H1 (cell line): ENCODE measurements around the gene LITAFD. TPM values are rescaled to one million over a fixed set of nuclear protein-coding genes. Genes with fewer than 3 reads are reported as not detected.
A peak's percentile ranks its signal among the peaks of the same experiment; 100 is the strongest.

Source experiments
- CTCF ChIA-PET: fragments of 300-600 bp; sonication (Branson Sonifier 250); formaldehyde crosslinking; loops from one replicate; lab custom pipeline; 2021; ENCODE audit not compliant: partially characterized antibody; lab: Charles Lee
- POLR2A ChIA-PET: fragments of 300-600 bp; sonication (Branson Sonifier 250); formaldehyde crosslinking; loops from one replicate; lab custom pipeline; 2021; ENCODE audit warnings: inconsistent platforms; ENCODE audit not compliant: partially characterized antibody; lab: Charles Lee
- DNase-seq, 2 experiments: peaks; one replicate each; pipeline versions ENCODE4 v3.0.0 to v3.0.0-alpha.2; 2010 to 2022; ENCODE audit warnings: low spot score in 2 of 2, low read depth in 1 of 2, mixed read lengths in 1 of 2
- FAIRE-seq: peaks from 2 replicates; lab custom pipeline; 2011; peaks lifted over from hg19 to GRCh38; lab: Jason Lieb, UNC
- H2AFZ ChIP-seq: 2 replicates; pipeline ENCODE4 v1.8.1; 2012; ENCODE audit warnings: low read length, inconsistent platforms
- H2AK5ac ChIP-seq: 2 replicates; pipeline ENCODE4 v1.6.1; 2013; ENCODE audit warnings: low read depth, low read length
- H2BK120ac ChIP-seq: replicated peaks from 2 replicates; pipeline ENCODE3; 2013; ENCODE audit warnings: low read depth, low read length, inconsistent platforms
- H2BK12ac ChIP-seq: 2 replicates; pipeline ENCODE4 v1.6.1; 2013; ENCODE audit warnings: low read depth, low read length
- H2BK15ac ChIP-seq: 2 replicates; pipeline ENCODE4 v1.6.1; 2013; ENCODE audit warnings: low read length
- H2BK20ac ChIP-seq: 2 replicates; pipeline ENCODE4 v1.6.1; 2013; ENCODE audit warnings: low read length
- H2BK5ac ChIP-seq: 2 replicates; pipeline ENCODE4 v1.6.1; 2013; ENCODE audit warnings: low read depth, low read length
- H3K14ac ChIP-seq: 2 replicates; pipeline ENCODE4 v1.6.1; 2013; ENCODE audit warnings: inconsistent platforms; ENCODE audit not compliant: insufficient read length
- H3K18ac ChIP-seq: 2 replicates; pipeline ENCODE4 v1.6.1; 2013; ENCODE audit warnings: low read length; ENCODE audit errors: extremely low read depth
- H3K23ac ChIP-seq: 2 replicates; pipeline ENCODE4 v1.6.1; 2013; ENCODE audit warnings: inconsistent platforms; ENCODE audit not compliant: insufficient read length
- H3K23me2 ChIP-seq: 2 replicates; pipeline ENCODE4 v1.6.1; 2013; ENCODE audit warnings: low read depth, low read length
- H3K27ac ChIP-seq: 2 replicates; pipeline ENCODE4 v1.6.1; 2011; ENCODE audit warnings: low read depth, low read length, inconsistent platforms
- H3K27me3 ChIP-seq, 4 experiments: replicated peaks in 1 of 4; 1 replicate in 1 of 4; 2 replicates in 3 of 4; pipeline versions ENCODE4 v1.6.1 to v1.8.1; 2011 to 2013; ENCODE audit warnings: low read length in 3 of 4, mild to moderate bottlenecking in 3 of 4, inconsistent platforms in 2 of 4, mixed read lengths in 2 of 4, moderate library complexity in 1 of 4; ENCODE audit not compliant: control insufficient read depth in 3 of 4, insufficient read depth in 3 of 4; ENCODE audit errors: extremely low read depth in 1 of 4
- H3K36me3 ChIP-seq, 4 experiments: 2 replicates each; pipeline versions ENCODE4 v1.6.1 to v1.8.1; 2011 to 2013; ENCODE audit warnings: mild to moderate bottlenecking in 4 of 4, low read length in 3 of 4, moderate library complexity in 2 of 4, control low read depth in 1 of 4, inconsistent platforms in 1 of 4; ENCODE audit not compliant: insufficient read depth in 4 of 4, control insufficient read depth in 2 of 4
- H3K4ac ChIP-seq: replicated peaks from 2 replicates; pipeline ENCODE3; 2013; ENCODE audit warnings: low read length, low read depth, mixed read lengths, inconsistent platforms; ENCODE audit not compliant: insufficient read length
- H3K4me1 ChIP-seq, 4 experiments: replicated peaks in 1 of 4; 1 replicate in 1 of 4; 2 replicates in 3 of 4; pipeline versions ENCODE4 v1.6.1 to v1.8.1; 2011 to 2013; ENCODE audit warnings: low read length in 3 of 4, inconsistent platforms in 2 of 4, mixed read lengths in 1 of 4; ENCODE audit not compliant: insufficient read depth in 4 of 4, control insufficient read depth in 3 of 4
- H3K4me2 ChIP-seq, 2 experiments: 2 replicates each; pipeline versions ENCODE4 v1.6.1 to v1.8.1; 2011 to 2013; ENCODE audit warnings: low read depth in 2 of 2, low read length in 2 of 2, control low read depth in 1 of 2, inconsistent platforms in 1 of 2, mild to moderate bottlenecking in 1 of 2; ENCODE audit not compliant: insufficient read depth in 1 of 2
- H3K4me3 ChIP-seq, 4 experiments: fragments of 200-600, 300-600 bp in 1 of 4; sonication (generic), shearing (Covaris generic), sonication (Bioruptor Twin) in 1 of 4; 2 replicates each; pipeline versions ENCODE4 v1.5.1 to v1.8.1; 2011 to 2016; ENCODE audit warnings: low read length in 4 of 4, low read depth in 3 of 4, control low read depth in 2 of 4, inconsistent platforms in 2 of 4, mild to moderate bottlenecking in 2 of 4, mixed read lengths in 1 of 4, moderate library complexity in 1 of 4; ENCODE audit not compliant: insufficient read depth in 2 of 4; ENCODE audit errors: extremely low read depth in 1 of 4
- H3K56ac ChIP-seq: replicated peaks from 2 replicates; pipeline ENCODE3; 2013; ENCODE audit warnings: low read depth, mild to moderate bottlenecking, mixed read lengths, low read length, inconsistent platforms; ENCODE audit not compliant: insufficient read length
- H3K79me1 ChIP-seq: 2 replicates; pipeline ENCODE4 v1.6.1; 2013; ENCODE audit warnings: low read depth, low read length, control low read depth
- H3K79me2 ChIP-seq, 2 experiments: 2 replicates each; pipeline versions ENCODE4 v1.6.1 to v1.8.1; 2012 to 2013; ENCODE audit warnings: low read length in 2 of 2, mild to moderate bottlenecking in 2 of 2, inconsistent platforms in 1 of 2; ENCODE audit not compliant: insufficient read depth in 2 of 2, control insufficient read depth in 1 of 2
- H3K9ac ChIP-seq, 4 experiments: replicated peaks in 1 of 4; 1 replicate in 1 of 4; 2 replicates in 3 of 4; pipeline versions ENCODE4 v1.6.1 to v1.8.1; 2011 to 2013; ENCODE audit warnings: low read depth in 3 of 4, low read length in 3 of 4, control low read depth in 2 of 4, mild to moderate bottlenecking in 2 of 4, moderate library complexity in 2 of 4, inconsistent platforms in 1 of 4; ENCODE audit errors: extremely low read depth in 1 of 4
- H3K9me3 ChIP-seq, 2 experiments: 2 replicates each; pipeline versions ENCODE4 v1.6.1 to v1.8.1; 2012 to 2013; ENCODE audit warnings: mild to moderate bottlenecking in 2 of 2, moderate library complexity in 2 of 2, control low read depth in 1 of 2, inconsistent platforms in 1 of 2, low read depth in 1 of 2, low read length in 1 of 2, mixed read lengths in 1 of 2; ENCODE audit not compliant: insufficient read depth in 2 of 2
- H4K20me1 ChIP-seq, 2 experiments: replicated peaks in 1 of 2; 2 replicates each; pipeline versions ENCODE3 to v1.8.1; 2011 to 2013; ENCODE audit warnings: inconsistent platforms in 2 of 2, low read length in 2 of 2, mild to moderate bottlenecking in 1 of 2; ENCODE audit not compliant: insufficient read depth in 2 of 2, control insufficient read depth in 1 of 2
- H4K5ac ChIP-seq: 2 replicates; pipeline ENCODE4 v1.6.1; 2013; ENCODE audit warnings: low read length, low read depth, mixed read lengths, inconsistent platforms; ENCODE audit not compliant: insufficient read length
- H4K8ac ChIP-seq: 2 replicates; pipeline ENCODE4 v1.8.0; 2013; ENCODE audit warnings: mild to moderate bottlenecking, moderate library complexity, low read length, inconsistent platforms; ENCODE audit not compliant: insufficient read depth; ENCODE audit errors: extremely low read depth
- H4K91ac ChIP-seq: replicated peaks from 2 replicates; pipeline ENCODE3; 2013; ENCODE audit warnings: low read length, mixed read lengths, inconsistent platforms; ENCODE audit not compliant: insufficient read length
- CTBP2 ChIP-seq: IDR thresholded peaks from 2 replicates; pipeline ENCODE4 v1.7.0; 2011; ENCODE audit warnings: borderline replicate concordance, mild to moderate bottlenecking, moderate library complexity, mixed read lengths, low read length; ENCODE audit not compliant: insufficient read depth, insufficient read length
- CTCF ChIP-seq, 3 experiments: IDR thresholded peaks; 1 replicate in 2 of 3; 2 replicates in 1 of 3; pipeline versions ENCODE4 v1.5.1 to v1.6.1; 2011; ENCODE audit warnings: low read length in 3 of 3, mild to moderate bottlenecking in 3 of 3, inconsistent platforms in 2 of 3, low read depth in 1 of 3, moderate library complexity in 1 of 3; ENCODE audit not compliant: insufficient read depth in 1 of 3; ENCODE audit errors: control extremely low read depth in 1 of 3
- RAD21 ChIP-seq, 2 experiments: IDR thresholded peaks in 1 of 2; conservative IDR thresholded peaks in 1 of 2; 2 replicates each; pipeline ENCODE4 v1.6.1; 2011; ENCODE audit warnings: low read depth in 2 of 2, low read length in 2 of 2, improper control_type of control experiment in 1 of 2, inconsistent platforms in 1 of 2, mild to moderate bottlenecking in 1 of 2, moderate library complexity in 1 of 2
- WGBS, 2 experiments: shearing (Covaris generic) in 1 of 2; methylation state at CpG; one replicate each; pipeline versions ENCODE4 v1.1.6 to v1.1.7; 2013 to 2015; ENCODE audit warnings: low lambda C conversion rate in 2 of 2, mixed read lengths in 2 of 2, inconsistent platforms in 1 of 2, low coverage in 1 of 2, missing lambda C conversion rate in 1 of 2; ENCODE audit not compliant: insufficient replicate concordance in 2 of 2, insufficient coverage in 1 of 2, insufficient read length in 1 of 2; ENCODE audit errors: extremely low coverage in 1 of 2, missing lambda C conversion rate in 1 of 2; 5-methylcytosine and 5-hydroxymethylcytosine counted together
- polyA plus RNA-seq, 7 experiments: library from polyadenylated mRNA; depleted of rRNA in 3 of 7; stranded (reverse) in 5 of 7; unstranded in 2 of 7; fragments of >200 nt in 5 of 7; fragments of 200-250 nt in 2 of 7; gene quantifications; 1 replicate in 5 of 7; 2 replicates in 1 of 7; 4 replicates in 1 of 7; pipeline versions ENCODE4 v1.2.1 to v1.2.3, GENCODE V29; 2011 to 2013; ENCODE audit warnings: missing spikeins in 2 of 7, mixed read lengths in 2 of 7
- total RNA-seq: library from RNA; stranded (reverse); fragmentation: NEBNext Ultra II Directional; extraction: Animal tissue kit (Norgen Biotek cat#: 25700); gene quantifications from 2 replicates; pipeline ENCODE4 v1.2.1, GENCODE V29; 2021

Gene LITAFD
- total and polyA plus RNA-seq, 2 of the 8 experiments (the other 6 are each of a cell fraction or from before 2014, with no cell fraction given) = not detected

- Histone ChIP-seq H3K18ac (no peak overlapping the region), H4K8ac (no peak overlapping the region; the same call in 1 of the 2 replicates), H3K23ac (no peak overlapping the region), H2BK120ac (no peak overlapping the region), H4K91ac (no peak overlapping the region), H4K5ac (no peak overlapping the region), H3K27me3 (no peaks in the 10 kb centered on the region), H3K9me3 (no peaks in the 10 kb centered on the region), H3K9ac (no peak overlapping the region), H2BK12ac (no peak overlapping the region), H3K4me1 (no peaks in the 10 kb centered on the region; a peak in 2 of 7 replicates), H2BK5ac (0 out of 2 replicates have a peak overlapping the region, but pooled peaks have one; percentile 1), H3K79me1 (no peaks in the 10 kb centered on the region; the same call in 1 of the 2 replicates), H3K23me2 (no peaks in the 10 kb centered on the region), H3K4me2 (no peak overlapping the region), H2AFZ (no peak overlapping the region), H3K56ac (no peak overlapping the region), H3K27ac (no peak overlapping the region), H3K4ac (no peak overlapping the region), H2BK20ac (no peak overlapping the region), H3K79me2 (no peaks in the 10 kb centered on the region), H3K36me3 (peaks cover 61 to 91% (median 82%) of the 10 kb centered on the region in 4 experiments), H2BK15ac (no peak overlapping the region), H3K4me3 (no peak overlapping the region), H2AK5ac (no peak overlapping the region), H3K14ac (no peak overlapping the region), H4K20me1 (peaks cover 2 to 7% of the 10 kb centered on the region in 2 experiments)
- ChIA-PET POLR2A (interaction anchor here (0.6 to 1.5 kb wide), 4 partner anchors 10 to 48 kb away, joined by 3 read pairs; no protein-coding TSS in a partner anchor), CTCF (interaction anchor here (1.0 to 3.1 kb wide), 8 partner anchors 14 to 235 kb away, joined by 3 to 18 read pairs (median 4); partner anchors contain the start of gene LITAFD)
- WGBS, 2 experiments = 90% methylated on average over 9 of the region's 9 CpGs; no CpG with 5 or more reads in 1 of the 2 experiments
- FAIRE-seq = no peak
- DNase-seq = no peak
- TF ChIP-seq CTBP2 (no peak), CTCF (IDR thresholded peaks at IDR 0.05; ENCODE audit: control extremely low read depth in 1 of 3, insufficient read depth in 1 of 3, low read depth in 1 of 3, low read length in 3 of 3) (peak in 2 of 3 experiments; percentile 11 to 16; a peak in 3 of 4 replicates), RAD21 (IDR thresholded peaks at IDR 0.05 in 1 of 2, conservative IDR thresholded peaks at IDR 0.05 in 1 of 2; ENCODE audit: low read depth in 2 of 2, low read length in 2 of 2) (peak; percentile 24 to 36; a peak in 3 of 4 replicates)
Observed at GRCh38 chr16:8899709-8900317, 17.7 kb downstream of the LITAFD start.
